IMR-90 (cell line): ENCODE data around the gene MPC1. TPM values are rescaled to one million over a fixed set of nuclear protein-coding genes. Genes with fewer than 3 reads are reported as not detected.

Experiments
- ATAC-seq: fragments of 200-7000 bp; cut with Tn5 transposase; 2 replicates; pipeline ENCODE4 v1.9.1; 2020; ENCODE audit warnings: low read depth, mild to moderate bottlenecking, moderate library complexity
- BruUV-seq: library from RNA; stranded (reverse); fragments of 400-500 nt; replicated peaks from 2 replicates; lab custom pipeline; 2021; lab: Mats Ljungman, UMichigan
- CTCF ChIA-PET: fragments of 300-600 bp; formaldehyde crosslinking; extraction: SDS; loops from one replicate; lab custom pipeline; 2021; ENCODE audit warnings: antibody characterized with exemption; lab: Yijun Ruan, JAX
- POLR2A ChIA-PET: fragments of 300-600 bp; sonication (Branson Sonifier 250); formaldehyde crosslinking; loops from one replicate; lab custom pipeline; 2022; ENCODE audit warnings: antibody characterized with exemption; ENCODE audit not compliant: unreplicated experiment; lab: Charles Lee
- DNase-seq: peaks from one replicate; pipeline ENCODE4 v3.0.0; 2013
- H2AFZ ChIP-seq: replicated peaks from 2 replicates; pipeline ENCODE3; 2013; ENCODE audit warnings: low read length, mild to moderate bottlenecking; ENCODE audit not compliant: poor library complexity
- H2AK5ac ChIP-seq: 2 replicates; pipeline ENCODE4 v1.6.1; 2013; ENCODE audit warnings: low read depth, low read length, inconsistent platforms
- H2AK9ac ChIP-seq: replicated peaks from 2 replicates; pipeline ENCODE3; 2013; ENCODE audit warnings: mild to moderate bottlenecking, low read depth, low read length, moderate library complexity; ENCODE audit not compliant: poor library complexity
- H2BK120ac ChIP-seq: 2 replicates; pipeline ENCODE4 v1.6.1; 2013; ENCODE audit warnings: low read depth, low read length, inconsistent platforms
- H2BK15ac ChIP-seq: 3 replicates; pipeline ENCODE4 v1.6.1; 2013; ENCODE audit warnings: low read depth, low read length, inconsistent platforms
- H2BK20ac ChIP-seq: 2 replicates; pipeline ENCODE4 v1.6.1; 2013; ENCODE audit warnings: low read depth, mild to moderate bottlenecking, inconsistent platforms, low read length, moderate library complexity
- H2BK5ac ChIP-seq: 2 replicates; pipeline ENCODE4 v1.6.1; 2013; ENCODE audit warnings: mild to moderate bottlenecking, low read depth, low read length, inconsistent platforms; ENCODE audit not compliant: poor library complexity, severe bottlenecking
- H3K14ac ChIP-seq: replicated peaks from 2 replicates; pipeline ENCODE4 v1.6.1; 2013; ENCODE audit warnings: low read depth, low read length, inconsistent platforms
- H3K18ac ChIP-seq: 2 replicates; pipeline ENCODE4 v1.6.1; 2013; ENCODE audit warnings: low read depth, low read length, control low read depth
- H3K23ac ChIP-seq: 2 replicates; pipeline ENCODE4 v1.6.1; 2013; ENCODE audit warnings: low read depth, low read length, inconsistent platforms
- H3K27ac ChIP-seq: 2 replicates; pipeline ENCODE4 v1.5.1; 2013; ENCODE audit warnings: mild to moderate bottlenecking, control low read depth, low read length; ENCODE audit not compliant: insufficient read depth
- H3K27me3 ChIP-seq: 2 replicates; pipeline ENCODE4 v1.6.1; 2013; ENCODE audit warnings: low read length; ENCODE audit not compliant: control insufficient read depth, insufficient read depth
- H3K36me3 ChIP-seq: 2 replicates; pipeline ENCODE4 v1.6.1; 2013; ENCODE audit warnings: low read length, mixed read lengths; ENCODE audit not compliant: control insufficient read depth, insufficient read depth
- H3K4ac ChIP-seq: 2 replicates; pipeline ENCODE4 v1.6.1; 2013; ENCODE audit warnings: low read depth, low read length, inconsistent platforms
- H3K4me1 ChIP-seq: 2 replicates; pipeline ENCODE4 v1.6.1; 2013; ENCODE audit warnings: low read length, mixed read lengths; ENCODE audit not compliant: control insufficient read depth, insufficient read depth
- H3K4me2 ChIP-seq: 2 replicates; pipeline ENCODE4 v1.6.1; 2013; ENCODE audit warnings: low read depth, mild to moderate bottlenecking, control low read depth, low read length, moderate library complexity
- H3K4me3 ChIP-seq: 2 replicates; pipeline ENCODE4 v1.5.1; 2013; ENCODE audit warnings: low read depth, mild to moderate bottlenecking, control low read depth, low read length, moderate library complexity; ENCODE audit not compliant: insufficient read depth
- H3K56ac ChIP-seq: 2 replicates; pipeline ENCODE4 v1.6.1; 2013; ENCODE audit warnings: low read length, inconsistent platforms; ENCODE audit not compliant: insufficient read depth; ENCODE audit errors: extremely low read depth
- H3K79me1 ChIP-seq, 2 experiments: 2 replicates each; pipeline ENCODE4 v1.6.1; 2013; ENCODE audit warnings: low read length in 2 of 2, inconsistent platforms in 1 of 2, low read depth in 1 of 2
- H3K9ac ChIP-seq: 2 replicates; pipeline ENCODE4 v1.6.1; 2013; ENCODE audit warnings: low read depth, low read length, control low read depth
- H3K9me1 ChIP-seq: 2 replicates; pipeline ENCODE4 v1.6.1; 2013; ENCODE audit warnings: low read length, inconsistent platforms; ENCODE audit not compliant: insufficient read depth
- H3K9me3 ChIP-seq: 2 replicates; pipeline ENCODE4 v1.6.1; 2013; ENCODE audit warnings: low read length; ENCODE audit not compliant: control insufficient read depth, insufficient read depth
- H4K20me1 ChIP-seq: 2 replicates; pipeline ENCODE4 v1.6.1; 2013; ENCODE audit warnings: low read length, inconsistent platforms; ENCODE audit not compliant: insufficient read depth
- H4K5ac ChIP-seq: 2 replicates; pipeline ENCODE4 v1.6.1; 2013; ENCODE audit warnings: mild to moderate bottlenecking, low read depth, low read length, control low read depth
- H4K8ac ChIP-seq, 2 experiments: 2 replicates each; pipeline ENCODE4 v1.6.1; 2013; ENCODE audit warnings: low read depth in 2 of 2, low read length in 2 of 2, control low read depth in 1 of 2, inconsistent platforms in 1 of 2
- H4K91ac ChIP-seq: 2 replicates; pipeline ENCODE4 v1.6.1; 2013; ENCODE audit warnings: low read depth, low read length, inconsistent platforms; ENCODE audit not compliant: insufficient read depth
- BHLHE40 ChIP-seq: fragments of 150-350 bp; IDR thresholded peaks from 2 replicates; pipeline ENCODE4 v1.6.1; 2016; ENCODE audit warnings: mild to moderate bottlenecking, low read depth, low read length
- CEBPB ChIP-seq: IDR thresholded peaks from 2 replicates; pipeline ENCODE4 v1.6.1; 2012; ENCODE audit warnings: low read depth, low read length, improper control_type of control experiment
- CHD1 ChIP-seq: IDR thresholded peaks from 2 replicates; pipeline ENCODE4 v1.6.1; 2012; ENCODE audit warnings: low read depth, low read length, improper control_type of control experiment
- CTCF ChIP-seq: conservative IDR thresholded peaks from 2 replicates; pipeline ENCODE4 v1.5.1; 2012; ENCODE audit warnings: mild to moderate bottlenecking, low read depth, low read length, improper control_type of control experiment
- ELK1 ChIP-seq: fragments of 150-350 bp; IDR thresholded peaks from 2 replicates; pipeline ENCODE4 v1.6.1; 2016; ENCODE audit warnings: low read depth, mild to moderate bottlenecking, low read length, moderate library complexity, borderline replicate concordance
- MAFK ChIP-seq: IDR thresholded peaks from 2 replicates; pipeline ENCODE4 v1.6.1; 2012; ENCODE audit warnings: low read depth, low read length, improper control_type of control experiment
- MAZ ChIP-seq: IDR thresholded peaks from 2 replicates; pipeline ENCODE4 v1.6.1; 2012; ENCODE audit warnings: low read depth, mild to moderate bottlenecking, low read length, improper control_type of control experiment, moderate library complexity, borderline replicate concordance
- NFE2L2 ChIP-seq: fragments of 150-350 bp; IDR thresholded peaks from 2 replicates; pipeline ENCODE4 v1.6.1; 2016; ENCODE audit warnings: low read depth, mild to moderate bottlenecking, low read length
- POLR2A ChIP-seq: IDR thresholded peaks from 2 replicates; pipeline ENCODE4 v1.6.1; 2012; ENCODE audit warnings: mild to moderate bottlenecking, low read depth, low read length
- RCOR1 ChIP-seq: IDR thresholded peaks from 2 replicates; pipeline ENCODE4 v1.6.1; 2012; ENCODE audit warnings: mild to moderate bottlenecking, low read length, improper control_type of control experiment; ENCODE audit not compliant: insufficient replicate concordance
- RFX5 ChIP-seq: IDR thresholded peaks from 2 replicates; pipeline ENCODE4 v1.8.0; 2012; ENCODE audit warnings: low read depth, mild to moderate bottlenecking, low read length, moderate library complexity
- SMC3 ChIP-seq: fragments of 150-350 bp; IDR thresholded peaks from 2 replicates; pipeline ENCODE4 v1.6.1; 2016; ENCODE audit warnings: low read depth, mild to moderate bottlenecking, antibody characterized with exemption, low read length, moderate library complexity
- WGBS, 2 experiments: methylation state at CpG; one replicate each; pipeline versions ENCODE4 v1.1.5 to v1.1.7; 2013; ENCODE audit warnings: missing lambda C conversion rate in 2 of 2; ENCODE audit not compliant: insufficient read length in 1 of 2; ENCODE audit errors: extremely low coverage in 2 of 2; 5-methylcytosine and 5-hydroxymethylcytosine counted together
- dilution Hi-C: fragments of 300-500 bp; cut with HindIII; formaldehyde crosslinking; loops from one replicate; pipeline ENCODE4 v1.14.3; 2018; ENCODE audit warnings: low sequenced_read_pairs; ENCODE audit not compliant: unreplicated experiment
- in situ Hi-C: fragments of 300-500 bp; cut with MboI; formaldehyde crosslinking; loops from 3 replicates; pipeline ENCODE4 v1.14.3; 2019; ENCODE audit warnings: low sequenced_read_pairs, inconsistent platforms, mixed read lengths
- intact Hi-C: fragments of 100-400 bp; cut with micrococcal nuclease; formaldehyde crosslinking; loops from 2 replicates; pipeline ENCODE4 v1.10.0; 2022
- polyA plus RNA-seq, 3 experiments: library from polyadenylated mRNA; depleted of rRNA; stranded (reverse); fragments of >200 nt; gene quantifications; 2 replicates each; pipeline ENCODE4 v1.2.3, GENCODE V29; 2012; ENCODE audit warnings: low replicate concordance in 1 of 3
- total RNA-seq: library from RNA; depleted of rRNA; stranded (reverse); fragments of >200 nt; gene quantifications from 2 replicates; pipeline ENCODE4 v1.2.3, GENCODE V29; 2012
- TF ChIP-seq, protein P1 (sequence below): fragments of 150-350 bp; IDR thresholded peaks from 2 replicates; pipeline ENCODE4 v1.6.1; 2017; ENCODE audit warnings: mild to moderate bottlenecking, antibody characterized with exemption, low read length, low read depth

Gene MPC1
- total and polyA plus RNA-seq, 2 of the 4 experiments (the other 2 are of a cell fraction), result 10.9 to 12.0 TPM

GRCh38 chr6:166415306-166415705 is 32.6 kb upstream of the MPC1 start:
- in situ Hi-C loops, result no loop called here
- no peak for DNase-seq
- Histone ChIP-seq H3K23ac (no peak overlapping the region), H2AK9ac (no peak overlapping the region), H4K20me1 (peaks cover 3% of the 10 kb centered on the region; the same call in 1 of the 2 replicates), H3K4me3 (no peak overlapping the region), H3K79me1 (0 out of 4 replicates have a peak, but pooled peaks cover 0 to 5% of the 10 kb centered on the region in 2 experiments), H3K4ac (no peak overlapping the region), H2AFZ (no peak overlapping the region), H3K9me1 (peaks cover 11% of the 10 kb centered on the region), H3K36me3 (peaks cover 71% of the 10 kb centered on the region), H3K9ac (no peak overlapping the region), H3K4me1 (no peaks in the 10 kb centered on the region), H4K5ac (no peak overlapping the region), H2BK120ac (no peak overlapping the region), H3K4me2 (no peak overlapping the region), H3K27ac (no peak overlapping the region), H3K9me3 (no peaks in the 10 kb centered on the region), H4K8ac (no peak overlapping the region), H3K18ac (no peak overlapping the region), H4K91ac (no peak overlapping the region), H3K27me3 (no peaks in the 10 kb centered on the region), H2BK20ac (no peak overlapping the region), H2BK15ac (no peak overlapping the region), H3K14ac (no peak overlapping the region), H2BK5ac (no peak overlapping the region), H2AK5ac (no peak overlapping the region), H3K56ac (no peak overlapping the region)
- ATAC-seq, result no peak
- dilution Hi-C loops, result no loop called here
- intact Hi-C loops, result no loop called here
- ChIA-PET CTCF (no interaction called here), POLR2A (no interaction called here)
- WGBS, 2 experiments, result no CpG with 5 or more reads among the region's 5 CpGs
- no TSS peak for BruUV-seq
- no peak for TF ChIP-seq CHD1
- no peak for TF ChIP-seq ELK1
- no peak for TF ChIP-seq CEBPB
- TF ChIP-seq MAFK, result no peak
- no peak for TF ChIP-seq RCOR1
- no peak for TF ChIP-seq RFX5
- TF ChIP-seq NFE2L2, result no peak
- no peak for TF ChIP-seq POLR2A
- TF ChIP-seq, protein P1, sequence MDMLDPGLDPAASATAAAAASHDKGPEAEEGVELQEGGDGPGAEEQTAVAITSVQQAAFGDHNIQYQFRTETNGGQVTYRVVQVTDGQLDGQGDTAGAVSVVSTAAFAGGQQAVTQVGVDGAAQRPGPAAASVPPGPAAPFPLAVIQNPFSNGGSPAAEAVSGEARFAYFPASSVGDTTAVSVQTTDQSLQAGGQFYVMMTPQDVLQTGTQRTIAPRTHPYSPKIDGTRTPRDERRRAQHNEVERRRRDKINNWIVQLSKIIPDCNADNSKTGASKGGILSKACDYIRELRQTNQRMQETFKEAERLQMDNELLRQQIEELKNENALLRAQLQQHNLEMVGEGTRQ, result no peak
- no peak for TF ChIP-seq SMC3
- TF ChIP-seq CTCF, result no peak
- no peak for TF ChIP-seq MAZ
- no peak for TF ChIP-seq BHLHE40
